ENCODE measurements around the gene NUDT17. TPM values are rescaled to one million over a fixed set of nuclear protein-coding genes. Genes with fewer than 3 reads are reported as not detected.
A peak's percentile ranks its signal among the peaks of the same experiment; 100 is the strongest.

The NUDT17 gene
- total and polyA plus RNA-seq, 9 of the 15 experiments (the other 6 are each of a cell fraction or from before 2014, with no cell fraction given) = 2.1 to 10.0 (median 6.1) TPM

DNA sequence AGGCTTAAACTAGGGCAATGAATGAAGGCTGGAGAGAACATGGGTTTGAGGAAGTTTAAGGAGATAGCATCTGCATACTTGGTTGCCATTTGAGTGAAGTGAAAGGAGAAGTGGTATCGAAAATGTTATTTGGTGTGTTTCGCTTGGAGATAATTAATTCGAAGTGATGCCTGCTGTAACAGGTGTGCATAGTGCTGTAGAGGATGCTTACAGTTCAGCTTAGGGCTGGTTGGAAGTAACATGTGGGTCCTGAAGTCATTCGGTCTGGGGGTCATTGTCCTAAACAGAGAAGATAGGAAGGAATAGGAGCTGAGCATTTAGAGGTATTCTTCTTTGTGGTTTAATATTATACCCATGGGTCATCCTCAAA, 301 bp upstream of the NUDT17 start (continued):
- TF ChIP-seq, protein P1, sequence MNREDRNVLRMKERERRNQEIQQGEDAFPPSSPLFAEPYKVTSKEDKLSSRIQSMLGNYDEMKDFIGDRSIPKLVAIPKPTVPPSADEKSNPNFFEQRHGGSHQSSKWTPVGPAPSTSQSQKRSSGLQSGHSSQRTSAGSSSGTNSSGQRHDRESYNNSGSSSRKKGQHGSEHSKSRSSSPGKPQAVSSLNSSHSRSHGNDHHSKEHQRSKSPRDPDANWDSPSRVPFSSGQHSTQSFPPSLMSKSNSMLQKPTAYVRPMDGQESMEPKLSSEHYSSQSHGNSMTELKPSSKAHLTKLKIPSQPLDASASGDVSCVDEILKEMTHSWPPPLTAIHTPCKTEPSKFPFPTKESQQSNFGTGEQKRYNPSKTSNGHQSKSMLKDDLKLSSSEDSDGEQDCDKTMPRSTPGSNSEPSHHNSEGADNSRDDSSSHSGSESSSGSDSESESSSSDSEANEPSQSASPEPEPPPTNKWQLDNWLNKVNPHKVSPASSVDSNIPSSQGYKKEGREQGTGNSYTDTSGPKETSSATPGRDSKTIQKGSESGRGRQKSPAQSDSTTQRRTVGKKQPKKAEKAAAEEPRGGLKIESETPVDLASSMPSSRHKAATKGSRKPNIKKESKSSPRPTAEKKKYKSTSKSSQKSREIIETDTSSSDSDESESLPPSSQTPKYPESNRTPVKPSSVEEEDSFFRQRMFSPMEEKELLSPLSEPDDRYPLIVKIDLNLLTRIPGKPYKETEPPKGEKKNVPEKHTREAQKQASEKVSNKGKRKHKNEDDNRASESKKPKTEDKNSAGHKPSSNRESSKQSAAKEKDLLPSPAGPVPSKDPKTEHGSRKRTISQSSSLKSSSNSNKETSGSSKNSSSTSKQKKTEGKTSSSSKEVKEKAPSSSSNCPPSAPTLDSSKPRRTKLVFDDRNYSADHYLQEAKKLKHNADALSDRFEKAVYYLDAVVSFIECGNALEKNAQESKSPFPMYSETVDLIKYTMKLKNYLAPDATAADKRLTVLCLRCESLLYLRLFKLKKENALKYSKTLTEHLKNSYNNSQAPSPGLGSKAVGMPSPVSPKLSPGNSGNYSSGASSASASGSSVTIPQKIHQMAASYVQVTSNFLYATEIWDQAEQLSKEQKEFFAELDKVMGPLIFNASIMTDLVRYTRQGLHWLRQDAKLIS (CRISPR knock-in tag; IDR thresholded peaks at IDR 0.05) = peak; percentile 74; the same call in 1 of the 2 replicates
- TF ChIP-seq CREM (IDR thresholded peaks at IDR 0.05; ENCODE audit: low read depth) = no peak
- TF ChIP-seq MECOM (CRISPR knock-in tag; IDR thresholded peaks at IDR 0.05) = no peak
- TF ChIP-seq, protein P2, sequence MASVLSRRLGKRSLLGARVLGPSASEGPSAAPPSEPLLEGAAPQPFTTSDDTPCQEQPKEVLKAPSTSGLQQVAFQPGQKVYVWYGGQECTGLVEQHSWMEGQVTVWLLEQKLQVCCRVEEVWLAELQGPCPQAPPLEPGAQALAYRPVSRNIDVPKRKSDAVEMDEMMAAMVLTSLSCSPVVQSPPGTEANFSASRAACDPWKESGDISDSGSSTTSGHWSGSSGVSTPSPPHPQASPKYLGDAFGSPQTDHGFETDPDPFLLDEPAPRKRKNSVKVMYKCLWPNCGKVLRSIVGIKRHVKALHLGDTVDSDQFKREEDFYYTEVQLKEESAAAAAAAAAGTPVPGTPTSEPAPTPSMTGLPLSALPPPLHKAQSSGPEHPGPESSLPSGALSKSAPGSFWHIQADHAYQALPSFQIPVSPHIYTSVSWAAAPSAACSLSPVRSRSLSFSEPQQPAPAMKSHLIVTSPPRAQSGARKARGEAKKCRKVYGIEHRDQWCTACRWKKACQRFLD (CRISPR knock-in tag; IDR thresholded peaks at IDR 0.05) = 0 out of 2 replicates have a peak, but pooled peaks have one; percentile 33
- no peak for TF ChIP-seq CEBPB (tag; IDR thresholded peaks at IDR 0.05)
- no peak for TF ChIP-seq HDAC8 (tag; IDR thresholded peaks at IDR 0.05)
- no peak for TF ChIP-seq BCOR (IDR thresholded peaks at IDR 0.05)
- TF ChIP-seq ZNF224 (CRISPR knock-in tag; IDR thresholded peaks at IDR 0.05) = no peak
- TF ChIP-seq, protein P3, sequence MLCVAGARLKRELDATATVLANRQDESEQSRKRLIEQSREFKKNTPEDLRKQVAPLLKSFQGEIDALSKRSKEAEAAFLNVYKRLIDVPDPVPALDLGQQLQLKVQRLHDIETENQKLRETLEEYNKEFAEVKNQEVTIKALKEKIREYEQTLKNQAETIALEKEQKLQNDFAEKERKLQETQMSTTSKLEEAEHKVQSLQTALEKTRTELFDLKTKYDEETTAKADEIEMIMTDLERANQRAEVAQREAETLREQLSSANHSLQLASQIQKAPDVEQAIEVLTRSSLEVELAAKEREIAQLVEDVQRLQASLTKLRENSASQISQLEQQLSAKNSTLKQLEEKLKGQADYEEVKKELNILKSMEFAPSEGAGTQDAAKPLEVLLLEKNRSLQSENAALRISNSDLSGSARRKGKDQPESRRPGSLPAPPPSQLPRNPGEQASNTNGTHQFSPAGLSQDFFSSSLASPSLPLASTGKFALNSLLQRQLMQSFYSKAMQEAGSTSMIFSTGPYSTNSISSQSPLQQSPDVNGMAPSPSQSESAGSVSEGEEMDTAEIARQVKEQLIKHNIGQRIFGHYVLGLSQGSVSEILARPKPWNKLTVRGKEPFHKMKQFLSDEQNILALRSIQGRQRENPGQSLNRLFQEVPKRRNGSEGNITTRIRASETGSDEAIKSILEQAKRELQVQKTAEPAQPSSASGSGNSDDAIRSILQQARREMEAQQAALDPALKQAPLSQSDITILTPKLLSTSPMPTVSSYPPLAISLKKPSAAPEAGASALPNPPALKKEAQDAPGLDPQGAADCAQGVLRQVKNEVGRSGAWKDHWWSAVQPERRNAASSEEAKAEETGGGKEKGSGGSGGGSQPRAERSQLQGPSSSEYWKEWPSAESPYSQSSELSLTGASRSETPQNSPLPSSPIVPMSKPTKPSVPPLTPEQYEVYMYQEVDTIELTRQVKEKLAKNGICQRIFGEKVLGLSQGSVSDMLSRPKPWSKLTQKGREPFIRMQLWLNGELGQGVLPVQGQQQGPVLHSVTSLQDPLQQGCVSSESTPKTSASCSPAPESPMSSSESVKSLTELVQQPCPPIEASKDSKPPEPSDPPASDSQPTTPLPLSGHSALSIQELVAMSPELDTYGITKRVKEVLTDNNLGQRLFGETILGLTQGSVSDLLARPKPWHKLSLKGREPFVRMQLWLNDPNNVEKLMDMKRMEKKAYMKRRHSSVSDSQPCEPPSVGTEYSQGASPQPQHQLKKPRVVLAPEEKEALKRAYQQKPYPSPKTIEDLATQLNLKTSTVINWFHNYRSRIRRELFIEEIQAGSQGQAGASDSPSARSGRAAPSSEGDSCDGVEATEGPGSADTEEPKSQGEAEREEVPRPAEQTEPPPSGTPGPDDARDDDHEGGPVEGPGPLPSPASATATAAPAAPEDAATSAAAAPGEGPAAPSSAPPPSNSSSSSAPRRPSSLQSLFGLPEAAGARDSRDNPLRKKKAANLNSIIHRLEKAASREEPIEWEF (CRISPR knock-in tag; IDR thresholded peaks at IDR 0.05) = no peak
- TF ChIP-seq KDM1A (IDR thresholded peaks at IDR 0.05) = 0 out of 4 replicates have a peak, but pooled peaks of 1 of the 2 experiments have one; percentile 35
- TF ChIP-seq CBFA2T3 (IDR thresholded peaks at IDR 0.05) = no peak
- no peak for TF ChIP-seq SETDB1 (IDR thresholded peaks at IDR 0.05; ENCODE audit: low read length)
- TF ChIP-seq MTA2 (IDR thresholded peaks at IDR 0.05; ENCODE audit: low read depth) = 0 out of 2 replicates have a peak, but pooled peaks have one; percentile 10
- TF ChIP-seq CC2D1A (IDR thresholded peaks at IDR 0.05) = no peak
- TF ChIP-seq SP2 (IDR thresholded peaks at IDR 0.05; ENCODE audit: extremely low read depth, low read depth, low read length, poor library complexity, severe bottlenecking) = no peak
- no peak for TF ChIP-seq GTF2F1 (IDR thresholded peaks at IDR 0.05; ENCODE audit: low read depth, low read length)
- no peak for TF ChIP-seq PHB (CRISPR knock-in tag; IDR thresholded peaks at IDR 0.05)
- TF ChIP-seq, protein P4, sequence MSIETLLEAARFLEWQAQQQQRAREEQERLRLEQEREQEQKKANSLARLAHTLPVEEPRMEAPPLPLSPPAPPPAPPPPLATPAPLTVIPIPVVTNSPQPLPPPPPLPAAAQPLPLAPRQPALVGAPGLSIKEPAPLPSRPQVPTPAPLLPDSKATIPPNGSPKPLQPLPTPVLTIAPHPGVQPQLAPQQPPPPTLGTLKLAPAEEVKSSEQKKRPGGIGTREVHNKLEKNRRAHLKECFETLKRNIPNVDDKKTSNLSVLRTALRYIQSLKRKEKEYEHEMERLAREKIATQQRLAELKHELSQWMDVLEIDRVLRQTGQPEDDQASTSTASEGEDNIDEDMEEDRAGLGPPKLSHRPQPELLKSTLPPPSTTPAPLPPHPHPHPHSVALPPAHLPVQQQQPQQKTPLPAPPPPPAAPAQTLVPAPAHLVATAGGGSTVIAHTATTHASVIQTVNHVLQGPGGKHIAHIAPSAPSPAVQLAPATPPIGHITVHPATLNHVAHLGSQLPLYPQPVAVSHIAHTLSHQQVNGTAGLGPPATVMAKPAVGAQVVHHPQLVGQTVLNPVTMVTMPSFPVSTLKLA (conservative IDR thresholded peaks at IDR 0.05) = peak in 1 of 2 experiments; percentile 55; a peak in 2 of 4 replicates
- TF ChIP-seq TBL1XR1 (IDR thresholded peaks at IDR 0.05; ENCODE audit: low read length in 2 of 2) = no peak
